Measurements from ENCODE around the gene WASF3. TPM values are rescaled to one million over a fixed set of nuclear protein-coding genes. Genes with fewer than 3 reads are reported as not detected.

Gene WASF3
- total RNA-seq, 1 experiment from 2014 or later: 4.6 TPM

DNA sequence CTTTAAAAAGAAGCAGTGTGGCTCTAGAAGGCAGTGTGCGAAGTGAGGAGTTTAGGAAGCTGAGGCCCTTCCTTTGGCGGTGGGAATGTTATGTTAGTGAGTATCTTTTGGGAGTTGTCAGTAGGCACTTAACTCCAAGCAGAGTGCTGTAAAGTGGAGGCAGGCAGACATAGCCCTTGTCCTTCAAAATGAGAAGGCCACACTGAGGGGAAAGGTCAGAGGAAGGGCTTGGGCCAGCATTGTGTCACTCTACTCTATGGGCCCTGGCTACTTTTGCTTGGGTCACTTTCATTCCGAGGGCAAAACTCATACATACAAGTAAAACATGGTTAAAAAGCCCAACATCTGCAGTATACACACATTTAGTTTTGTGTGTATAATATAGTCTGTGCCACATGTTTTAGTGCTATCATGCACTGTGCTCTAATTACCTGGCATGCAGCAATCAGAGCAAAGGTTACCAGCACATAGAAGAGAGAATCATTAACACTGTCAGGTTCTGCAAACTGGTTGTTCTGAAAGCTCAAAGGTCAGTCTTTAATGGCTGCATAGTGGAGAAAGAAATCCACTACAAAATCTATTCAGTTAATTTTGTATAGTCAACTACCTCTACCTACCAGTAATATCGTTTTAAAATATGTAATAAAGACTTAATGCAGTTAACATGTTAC, 64.4 kb downstream of the WASF3 start:
- Histone ChIP-seq H3K9me3 (ENCODE audit: low read depth, low read length, poor library complexity, severe bottlenecking) (peaks cover 13% of the 10 kb centered on the region), H3K4me3 (ENCODE audit: low read depth, low read length, poor library complexity, severe bottlenecking) (no peak overlapping the region), H3K27ac (ENCODE audit: low read depth, low read length, poor library complexity, severe bottlenecking) (no peak overlapping the region), H3K4me1 (ENCODE audit: insufficient read depth, low read length, poor library complexity, severe bottlenecking) (no peaks in the 10 kb centered on the region), H3K36me3 (ENCODE audit: insufficient read depth, low read length, poor library complexity, severe bottlenecking) (no peaks in the 10 kb centered on the region), H3K27me3 (replicated peaks; ENCODE audit: insufficient read depth, low read depth, low read length, poor library complexity) (no peaks in the 10 kb centered on the region)
- no TSS peak for BruUV-seq (replicated peaks)
- CTCF ChIA-PET: no interaction called here
- POLR2A ChIA-PET (ENCODE audit: low non-redundant PET): no interaction called here
- TF ChIP-seq, protein P1, sequence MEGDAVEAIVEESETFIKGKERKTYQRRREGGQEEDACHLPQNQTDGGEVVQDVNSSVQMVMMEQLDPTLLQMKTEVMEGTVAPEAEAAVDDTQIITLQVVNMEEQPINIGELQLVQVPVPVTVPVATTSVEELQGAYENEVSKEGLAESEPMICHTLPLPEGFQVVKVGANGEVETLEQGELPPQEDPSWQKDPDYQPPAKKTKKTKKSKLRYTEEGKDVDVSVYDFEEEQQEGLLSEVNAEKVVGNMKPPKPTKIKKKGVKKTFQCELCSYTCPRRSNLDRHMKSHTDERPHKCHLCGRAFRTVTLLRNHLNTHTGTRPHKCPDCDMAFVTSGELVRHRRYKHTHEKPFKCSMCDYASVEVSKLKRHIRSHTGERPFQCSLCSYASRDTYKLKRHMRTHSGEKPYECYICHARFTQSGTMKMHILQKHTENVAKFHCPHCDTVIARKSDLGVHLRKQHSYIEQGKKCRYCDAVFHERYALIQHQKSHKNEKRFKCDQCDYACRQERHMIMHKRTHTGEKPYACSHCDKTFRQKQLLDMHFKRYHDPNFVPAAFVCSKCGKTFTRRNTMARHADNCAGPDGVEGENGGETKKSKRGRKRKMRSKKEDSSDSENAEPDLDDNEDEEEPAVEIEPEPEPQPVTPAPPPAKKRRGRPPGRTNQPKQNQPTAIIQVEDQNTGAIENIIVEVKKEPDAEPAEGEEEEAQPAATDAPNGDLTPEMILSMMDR (conservative IDR thresholded peaks at IDR 0.05; ENCODE audit: low read depth, low read length): no peak
- no peak for TF ChIP-seq EZH2 (IDR thresholded peaks at IDR 0.05; ENCODE audit: borderline replicate concordance, low read depth, low read length, poor library complexity, severe bottlenecking)
- intact Hi-C loops (cut with micrococcal nuclease; ENCODE audit: unreplicated experiment): no loop called here
- no peak for DNase-seq (ENCODE audit: low spot score)

DNA sequence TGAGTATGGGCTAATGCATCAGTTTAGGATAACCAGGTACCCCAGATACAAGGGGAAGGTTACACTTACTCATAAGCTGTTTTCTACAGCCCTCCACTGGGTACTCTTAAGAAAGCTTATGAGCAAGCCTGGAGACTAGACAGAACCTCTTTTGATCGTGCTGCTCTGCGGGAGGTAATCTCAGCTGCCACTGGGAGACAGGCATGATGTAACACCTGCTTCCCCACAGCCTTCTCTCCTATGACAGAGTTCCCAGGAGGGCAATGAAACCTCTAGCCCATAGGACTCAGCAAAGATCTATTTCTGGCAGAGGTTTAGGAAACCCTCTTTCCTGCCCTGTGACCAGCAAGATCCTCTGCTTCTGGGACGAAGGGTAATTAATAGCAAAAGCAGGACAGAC, 65.6 kb downstream of the WASF3 start:
- Histone ChIP-seq H3K9me3 (ENCODE audit: low read depth, low read length, poor library complexity, severe bottlenecking) (peaks cover 13% of the 10 kb centered on the region), H3K4me3 (ENCODE audit: low read depth, low read length, poor library complexity, severe bottlenecking) (no peak overlapping the region), H3K27ac (ENCODE audit: low read depth, low read length, poor library complexity, severe bottlenecking) (no peak overlapping the region), H3K4me1 (ENCODE audit: insufficient read depth, low read length, poor library complexity, severe bottlenecking) (no peaks in the 10 kb centered on the region), H3K36me3 (ENCODE audit: insufficient read depth, low read length, poor library complexity, severe bottlenecking) (no peaks in the 10 kb centered on the region), H3K27me3 (replicated peaks; ENCODE audit: insufficient read depth, low read depth, low read length, poor library complexity) (no peaks in the 10 kb centered on the region)
- POLR2A ChIA-PET (ENCODE audit: low non-redundant PET): no interaction called here
- CTCF ChIA-PET: no interaction called here
- DNase-seq (ENCODE audit: low spot score): no peak
- no TSS peak for BruUV-seq (replicated peaks)
- TF ChIP-seq, protein P1 (conservative IDR thresholded peaks at IDR 0.05; ENCODE audit: low read depth, low read length): no peak
- no peak for TF ChIP-seq EZH2 (IDR thresholded peaks at IDR 0.05; ENCODE audit: borderline replicate concordance, low read depth, low read length, poor library complexity, severe bottlenecking)
- intact Hi-C loops (cut with micrococcal nuclease; ENCODE audit: unreplicated experiment): no loop called here

DNA sequence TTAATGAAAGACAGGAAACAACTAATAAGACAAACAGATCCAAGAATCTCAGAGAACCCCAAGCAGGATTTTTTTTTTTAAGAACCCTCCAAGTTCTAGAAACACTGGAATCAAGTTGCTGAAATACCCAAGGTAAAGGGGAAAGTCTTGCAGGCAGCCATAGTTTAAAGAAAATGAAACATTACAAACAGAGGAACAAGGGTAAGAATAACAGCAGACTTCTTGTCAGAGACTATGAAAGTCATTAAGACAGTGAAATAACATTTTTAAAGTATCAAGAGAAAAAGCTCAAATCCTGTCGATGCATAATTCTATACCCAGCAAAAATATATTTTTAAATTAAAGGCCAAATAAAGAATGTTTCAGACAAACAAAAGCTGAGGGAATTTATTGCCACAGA, 67.1 kb downstream of the WASF3 start:
- Histone ChIP-seq H3K9me3 (ENCODE audit: low read depth, low read length, poor library complexity, severe bottlenecking) (peaks cover 13% of the 10 kb centered on the region), H3K4me3 (ENCODE audit: low read depth, low read length, poor library complexity, severe bottlenecking) (no peak overlapping the region), H3K27me3 (replicated peaks; ENCODE audit: insufficient read depth, low read depth, low read length, poor library complexity) (no peaks in the 10 kb centered on the region), H3K4me1 (ENCODE audit: insufficient read depth, low read length, poor library complexity, severe bottlenecking) (no peaks in the 10 kb centered on the region), H3K36me3 (ENCODE audit: insufficient read depth, low read length, poor library complexity, severe bottlenecking) (no peaks in the 10 kb centered on the region), H3K27ac (ENCODE audit: low read depth, low read length, poor library complexity, severe bottlenecking) (no peak overlapping the region)
- no peak for DNase-seq (ENCODE audit: low spot score)
- TF ChIP-seq, protein P1 (conservative IDR thresholded peaks at IDR 0.05; ENCODE audit: low read depth, low read length): no peak
- no peak for TF ChIP-seq EZH2 (IDR thresholded peaks at IDR 0.05; ENCODE audit: borderline replicate concordance, low read depth, low read length, poor library complexity, severe bottlenecking)
- intact Hi-C loops (cut with micrococcal nuclease; ENCODE audit: unreplicated experiment): no loop called here
- no TSS peak for BruUV-seq (replicated peaks)
- CTCF ChIA-PET: interaction anchor here (0.6 kb wide), 1 partner anchor 438 kb away, joined by 3 read pairs; no protein-coding TSS in a partner anchor
- POLR2A ChIA-PET (ENCODE audit: low non-redundant PET): no interaction called here

Data from A673 (cell line).